Activated CD8-positive, alpha-beta memory T cell treated with anti-CD3 and anti-CD28 coated beads, Interleukin-2, amount 10 ng/mL, durations not matched to agents 7 days and 5 days (primary cell): ENCODE measurements around the gene LRRC8C. TPM values are rescaled to one million over a fixed set of nuclear protein-coding genes. Genes with fewer than 3 reads are reported as not detected.

ENCODE experiments used
- ATAC-seq: fragments of 150-1000 bp; cut with Tn5 transposase; one replicate; pipeline ENCODE4 v1.10.0; 2021; ENCODE audit warnings: moderate library complexity
- CTCF ChIA-PET: fragments of 350-600 bp; sonication (Branson Sonifier 250); formaldehyde crosslinking; loops from one replicate; lab custom pipeline; 2021; ENCODE audit warnings: antibody characterized with exemption; lab: Charles Lee
- DNase-seq: peaks from one replicate; pipeline ENCODE4 v3.0.0-alpha.2; 2020
- H3K27ac Mint-ChIP-seq: one replicate; pipeline ENCODE4 v1.8.0; 2021; ENCODE audit warnings: mild to moderate bottlenecking, mixed read lengths
- H3K27me3 Mint-ChIP-seq: one replicate; pipeline ENCODE4 v1.8.0; 2021; ENCODE audit warnings: mixed read lengths
- H3K36me3 Mint-ChIP-seq: one replicate; pipeline ENCODE4 v1.8.0; 2021; ENCODE audit warnings: mild to moderate bottlenecking, mixed read lengths
- H3K4me1 Mint-ChIP-seq: one replicate; pipeline ENCODE4 v1.8.0; 2021; ENCODE audit warnings: mixed read lengths
- H3K4me3 Mint-ChIP-seq: one replicate; pipeline ENCODE4 v1.8.0; 2021; ENCODE audit warnings: mild to moderate bottlenecking, moderate library complexity, mixed read lengths
- H3K9me3 Mint-ChIP-seq: one replicate; pipeline ENCODE4 v1.8.0; 2022; ENCODE audit warnings: low read depth, mixed read lengths
- total RNA-seq, 2 experiments: library from RNA; stranded (reverse); gene quantifications; one replicate each; pipeline ENCODE4 v1.2.3, GENCODE V29; 2021

The LRRC8C gene
- total RNA-seq, 2 experiments from 2014 or later: 43.5 to 44.3 TPM

GRCh38 chr1:89609781-89610456 lies 23.0 kb upstream of the LRRC8C start:
- H3K4me1 Mint-ChIP-seq: peaks cover 86% of the 10 kb centered on the region
- DNase-seq (peak; percentile 75), ATAC-seq (peak; percentile 11)
- peak overlapping the region; percentile 68 for H3K4me3 Mint-ChIP-seq
- CTCF ChIA-PET: interaction anchor here (0.8 to 6.3 kb wide), 10 partner anchors 13 to 153 kb away, joined by 3 to 98 read pairs (median 6); partner anchors contain the start of gene LRRC8C
- no peaks in the 10 kb centered on the region for H3K27me3 Mint-ChIP-seq
- H3K27ac Mint-ChIP-seq: peak overlapping the region; percentile 98
- H3K36me3 Mint-ChIP-seq: peaks cover 15% of the 10 kb centered on the region
- H3K9me3 Mint-ChIP-seq: no peaks in the 10 kb centered on the region

GRCh38 chr1:89610457-89611011 lies 22.4 kb upstream of the LRRC8C start:
- peak; percentile 72 for DNase-seq
- peaks cover 84% of the 10 kb centered on the region for H3K4me1 Mint-ChIP-seq
- peak overlapping the region; percentile 68 for H3K4me3 Mint-ChIP-seq
- H3K27ac Mint-ChIP-seq: peak overlapping the region; percentile 98
- CTCF ChIA-PET: interaction anchor here (1.0 to 6.3 kb wide), 10 partner anchors 8 to 152 kb away, joined by 3 to 98 read pairs (median 8); partner anchors contain the start of gene LRRC8C
- peaks cover 15% of the 10 kb centered on the region for H3K36me3 Mint-ChIP-seq
- peak; percentile 29 for ATAC-seq
- H3K9me3 Mint-ChIP-seq: no peaks in the 10 kb centered on the region
- H3K27me3 Mint-ChIP-seq: no peaks in the 10 kb centered on the region

- Mint-ChIP-seq H3K36me3 (peaks cover 22% of the 10 kb centered on the region), H3K9me3 (no peaks in the 10 kb centered on the region), H3K27ac (peak overlapping the region; percentile 98), H3K27me3 (no peaks in the 10 kb centered on the region), H3K4me3 (peak overlapping the region; percentile 68), H3K4me1 (peaks cover 76% of the 10 kb centered on the region)
- ATAC-seq (peak; percentile 52), DNase-seq (no peak)
- CTCF ChIA-PET: interaction anchor here (0.6 to 6.3 kb wide), 15 partner anchors 9 to 590 kb away, joined by 3 to 98 read pairs (median 5); partner anchors contain the start of gene LRRC8C
Measured at GRCh38 chr1:89611721-89612120, 21.2 kb upstream of the LRRC8C start.

- ATAC-seq (no peak), DNase-seq (no peak)
- Mint-ChIP-seq H3K27me3 (no peaks in the 10 kb centered on the region), H3K4me1 (peaks cover 67% of the 10 kb centered on the region), H3K4me3 (no peak overlapping the region), H3K9me3 (peaks cover 14% of the 10 kb centered on the region), H3K36me3 (peaks cover 42% of the 10 kb centered on the region), H3K27ac (peak overlapping the region; percentile 49)
- CTCF ChIA-PET: interaction anchor here (0.6 to 1.3 kb wide), 4 partner anchors 9 to 88 kb away, joined by 3 to 5 read pairs (median 4); no protein-coding TSS in a partner anchor
Measured at GRCh38 chr1:89613928-89614327, 19.0 kb upstream of the LRRC8C start.

GRCh38 chr1:89615676-89616598 lies 17.0 kb upstream of the LRRC8C start:
- Mint-ChIP-seq H3K27ac (no peak overlapping the region), H3K36me3 (peaks cover 55% of the 10 kb centered on the region), H3K27me3 (no peaks in the 10 kb centered on the region)

GRCh38 chr1:89616844-89617627 lies 15.9 kb upstream of the LRRC8C start:
- CTCF ChIA-PET: interaction anchor here (1.0 to 4.7 kb wide), 9 partner anchors 9 to 146 kb away, joined by 3 to 16 read pairs (median 4); partner anchors contain the start of gene LRRC8C
- no peak overlapping the region for H3K4me3 Mint-ChIP-seq
- ATAC-seq (no peak), DNase-seq (no peak)
- peaks cover 62% of the 10 kb centered on the region for H3K36me3 Mint-ChIP-seq
- peaks cover 62% of the 10 kb centered on the region for H3K4me1 Mint-ChIP-seq
- no peaks in the 10 kb centered on the region for H3K27me3 Mint-ChIP-seq
- H3K9me3 Mint-ChIP-seq: peaks cover 16% of the 10 kb centered on the region
- no peak overlapping the region for H3K27ac Mint-ChIP-seq

More at GRCh38 chr1:89615676-89616598, 17.0 kb upstream of the LRRC8C start:
- H3K9me3 Mint-ChIP-seq: peaks cover 16% of the 10 kb centered on the region
- CTCF ChIA-PET: interaction anchor here (0.8 to 3.3 kb wide), 8 partner anchors 9 to 520 kb away, joined by 3 to 13 read pairs (median 6); partner anchors contain the start of gene LRRC8C
- no peak for DNase-seq
- no peak overlapping the region for H3K4me3 Mint-ChIP-seq
- ATAC-seq: no peak
- H3K4me1 Mint-ChIP-seq: peaks cover 62% of the 10 kb centered on the region

- H3K4me3 Mint-ChIP-seq: peak overlapping the region; percentile 39
- H3K4me1 Mint-ChIP-seq: peaks cover 47% of the 10 kb centered on the region
- peaks cover 16% of the 10 kb centered on the region for H3K9me3 Mint-ChIP-seq
- H3K27ac Mint-ChIP-seq: peak overlapping the region; percentile 75
- DNase-seq: no peak
- ATAC-seq: peak; percentile 68
- peaks cover 62% of the 10 kb centered on the region for H3K36me3 Mint-ChIP-seq
- no peaks in the 10 kb centered on the region for H3K27me3 Mint-ChIP-seq
- CTCF ChIA-PET: interaction anchor here (1.0 to 4.7 kb wide), 5 partner anchors 8 to 142 kb away, joined by 3 to 16 read pairs (median 3); no protein-coding TSS in a partner anchor
Measured at GRCh38 chr1:89620664-89621063, 12.3 kb upstream of the LRRC8C start.

GRCh38 chr1:89622895-89623294 lies 10.0 kb upstream of the LRRC8C start:
- Mint-ChIP-seq H3K9me3 (peaks cover 9% of the 10 kb centered on the region), H3K4me1 (peaks cover 50% of the 10 kb centered on the region), H3K27me3 (no peaks in the 10 kb centered on the region), H3K4me3 (no peak overlapping the region), H3K27ac (no peak overlapping the region), H3K36me3 (peaks cover 41% of the 10 kb centered on the region)
- DNase-seq: no peak
- ATAC-seq: no peak
- CTCF ChIA-PET: interaction anchor here (0.6 to 18.5 kb wide), 11 partner anchors 8 to 137 kb away, joined by 3 to 239 read pairs (median 3); no protein-coding TSS in a partner anchor

GRCh38 chr1:89624314-89624713 lies 8.6 kb upstream of the LRRC8C start:
- DNase-seq (no peak), ATAC-seq (no peak)
- Mint-ChIP-seq H3K36me3 (peaks cover 31% of the 10 kb centered on the region), H3K4me3 (no peak overlapping the region), H3K27ac (no peak overlapping the region), H3K4me1 (peaks cover 58% of the 10 kb centered on the region), H3K27me3 (no peaks in the 10 kb centered on the region), H3K9me3 (no peaks in the 10 kb centered on the region)
- CTCF ChIA-PET: interaction anchor here (0.9 to 18.5 kb wide), 7 partner anchors 9 to 136 kb away, joined by 3 to 239 read pairs (median 4); partner anchors contain the start of gene LRRC8C

GRCh38 chr1:89624715-89625323 lies 8.1 kb upstream of the LRRC8C start:
- Mint-ChIP-seq H3K36me3 (peaks cover 30% of the 10 kb centered on the region), H3K4me1 (peaks cover 60% of the 10 kb centered on the region), H3K4me3 (no peak overlapping the region), H3K27ac (no peak overlapping the region), H3K27me3 (no peaks in the 10 kb centered on the region), H3K9me3 (no peaks in the 10 kb centered on the region)
- DNase-seq (no peak), ATAC-seq (no peak)
- CTCF ChIA-PET: interaction anchor here (0.9 to 18.5 kb wide), 8 partner anchors 8 to 136 kb away, joined by 3 to 239 read pairs (median 4); partner anchors contain the start of gene LRRC8C

- CTCF ChIA-PET: interaction anchor here (0.9 to 18.5 kb wide), 6 partner anchors 8 to 133 kb away, joined by 3 to 239 read pairs (median 8); no protein-coding TSS in a partner anchor
- DNase-seq (no peak), ATAC-seq (no peak)
- no peaks in the 10 kb centered on the region for H3K27me3 Mint-ChIP-seq
- H3K4me1 Mint-ChIP-seq: peaks cover 65% of the 10 kb centered on the region
- H3K9me3 Mint-ChIP-seq: no peaks in the 10 kb centered on the region
- H3K27ac Mint-ChIP-seq: peak overlapping the region; percentile 44
- no peak overlapping the region for H3K4me3 Mint-ChIP-seq
- peaks cover 16% of the 10 kb centered on the region for H3K36me3 Mint-ChIP-seq
Measured at GRCh38 chr1:89627596-89627962, 5.3 kb upstream of the LRRC8C start.
